Transverse colon (tissue), 4 donors: ENCODE measurements around the gene CDH11. TPM values are rescaled to one million over a fixed set of nuclear protein-coding genes. Genes with fewer than 3 reads are reported as not detected.

Experiments
- DNase-seq: peaks from one replicate; pipeline ENCODE4 v3.0.0-alpha.2; 2019
- H3K27ac ChIP-seq, 4 donors: fragments of 200-600 bp; sonication (generic); 2 replicates each; pipeline ENCODE4 v1.5.1; 2016 to 2018; ENCODE audit warnings: inconsistent platforms in 4 of 4
- H3K27me3 ChIP-seq: fragments of 200-600 bp; sonication (generic); 2 replicates; pipeline ENCODE4 v1.5.1; 2017; ENCODE audit warnings: inconsistent platforms
- H3K36me3 ChIP-seq, 4 donors: fragments of 200-600 bp; sonication (generic); 2 replicates each; pipeline ENCODE4 v1.5.1; 2017 to 2019; ENCODE audit warnings: inconsistent platforms in 4 of 4
- H3K4me1 ChIP-seq, 4 donors: fragments of 200-600 bp; sonication (generic); 2 replicates each; pipeline ENCODE4 v1.5.1; 2017 to 2020; ENCODE audit warnings: inconsistent platforms in 4 of 4
- H3K4me3 ChIP-seq, 4 donors: fragments of 200-600 bp; sonication (generic); 1 replicate in 1 of 4; 2 replicates in 3 of 4; pipeline versions ENCODE4 v1.5.1 to v1.6.1; 2017 to 2019; ENCODE audit warnings: inconsistent platforms in 4 of 4
- H3K9me3 ChIP-seq, 2 donors: fragments of 200-600 bp; sonication (generic); 2 replicates each; pipeline ENCODE4 v1.5.1; 2017 to 2019; ENCODE audit warnings: inconsistent platforms in 2 of 2
- EP300 ChIP-seq: sonication (generic); formaldehyde crosslinking; IDR thresholded peaks from one replicate; pipeline ENCODE4 v1.6.1; 2017; ENCODE audit warnings: antibody characterized with exemption, low read depth
- POLR2A ChIP-seq: fragments of 450-650 bp; IDR thresholded peaks from one replicate; pipeline ENCODE4 v1.6.1; 2016; ENCODE audit warnings: antibody characterized with exemption, mild to moderate bottlenecking, moderate library complexity
- POLR2AphosphoS5 ChIP-seq, 3 donors: sonication (generic); formaldehyde crosslinking; IDR thresholded peaks; one replicate each; pipeline ENCODE4 v1.6.1; 2016; ENCODE audit warnings: antibody characterized with exemption in 3 of 3
- WGBS, 2 donors: methylation state at CpG; one replicate each; pipeline ENCODE4 v1.1.5; 2018; ENCODE audit warnings: low coverage in 1 of 2; 5-methylcytosine and 5-hydroxymethylcytosine counted together
- in situ Hi-C, 4 donors: fragments of 200-750 bp; cut with MboI; loops; one replicate each; pipeline versions ENCODE4 v1.15.0 to v1.15.1; 2017; ENCODE audit warnings: low sequenced_read_pairs in 3 of 4, low pct_ligation_motif_present in 1 of 4, low pct_unique_long_range_greater_than_20kb in 1 of 4
- intact Hi-C: fragments of 100-400 bp; cut with DNase I; formaldehyde crosslinking; loops from one replicate; pipeline ENCODE4 v1.15.1; 2023; ENCODE audit warnings: low total_unique reads
- total RNA-seq, 4 donors: library from RNA; depleted of rRNA; stranded (reverse); fragments of >200 nt; gene quantifications; one replicate each; pipeline ENCODE4 v1.1.0, GENCODE V29; 2016
- TF ChIP-seq, protein P1 (sequence below), 5 experiments: fragments of 200-600 bp in 3 of 5; fragments of 450-650 bp in 2 of 5; sonication (generic) in 3 of 5; IDR thresholded peaks; 1 replicate in 2 of 5; 2 replicates in 3 of 5; pipeline ENCODE4 v1.5.1; 2016 to 2017; ENCODE audit warnings: antibody characterized with exemption in 5 of 5, inconsistent platforms in 3 of 5, mild to moderate bottlenecking in 2 of 5, moderate library complexity in 1 of 5

The CDH11 gene
- total RNA-seq, 4 donors from 2014 or later: 8.2 to 141 (median 9.2) TPM

DNA sequence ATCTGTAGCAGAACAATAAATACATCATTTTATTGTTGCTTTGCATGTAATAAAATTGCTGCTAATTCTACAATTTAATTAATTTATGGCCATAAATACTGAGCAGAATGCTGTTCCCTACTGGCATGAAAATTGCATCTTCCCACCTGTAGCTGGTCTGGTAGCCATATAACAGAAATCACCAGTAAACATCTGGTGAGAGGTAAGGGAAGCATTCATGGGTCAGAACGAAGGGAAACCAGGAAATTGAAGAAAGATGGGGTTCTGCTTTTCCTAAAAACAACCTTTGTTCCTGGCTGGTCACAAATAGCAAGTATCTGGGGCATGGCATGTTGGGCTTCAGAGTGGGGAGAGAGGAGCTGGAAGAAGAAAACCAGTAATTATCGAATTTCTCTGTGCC lies 128.4 kb downstream of the CDH11 start:
- Histone ChIP-seq H3K9me3 (no peaks in the 10 kb centered on the region), H3K4me3 (no peak overlapping the region), H3K27ac (no peak overlapping the region), H3K36me3 (no peaks in the 10 kb centered on the region), H3K27me3 (no peaks in the 10 kb centered on the region), H3K4me1 (peaks cover 0 to 3% (median 0%) of the 10 kb centered on the region in 4 donors)
- WGBS, 2 donors: 44 to 48% methylated on average over 2 of the region's 2 CpGs
- intact Hi-C loops: no loop called here
- no peak for DNase-seq
- in situ Hi-C loops: no loop called here
- TF ChIP-seq POLR2AphosphoS5 (IDR thresholded peaks at IDR 0.05) (no peak), EP300 (no peak), POLR2A (no peak)
- TF ChIP-seq, protein P1, sequence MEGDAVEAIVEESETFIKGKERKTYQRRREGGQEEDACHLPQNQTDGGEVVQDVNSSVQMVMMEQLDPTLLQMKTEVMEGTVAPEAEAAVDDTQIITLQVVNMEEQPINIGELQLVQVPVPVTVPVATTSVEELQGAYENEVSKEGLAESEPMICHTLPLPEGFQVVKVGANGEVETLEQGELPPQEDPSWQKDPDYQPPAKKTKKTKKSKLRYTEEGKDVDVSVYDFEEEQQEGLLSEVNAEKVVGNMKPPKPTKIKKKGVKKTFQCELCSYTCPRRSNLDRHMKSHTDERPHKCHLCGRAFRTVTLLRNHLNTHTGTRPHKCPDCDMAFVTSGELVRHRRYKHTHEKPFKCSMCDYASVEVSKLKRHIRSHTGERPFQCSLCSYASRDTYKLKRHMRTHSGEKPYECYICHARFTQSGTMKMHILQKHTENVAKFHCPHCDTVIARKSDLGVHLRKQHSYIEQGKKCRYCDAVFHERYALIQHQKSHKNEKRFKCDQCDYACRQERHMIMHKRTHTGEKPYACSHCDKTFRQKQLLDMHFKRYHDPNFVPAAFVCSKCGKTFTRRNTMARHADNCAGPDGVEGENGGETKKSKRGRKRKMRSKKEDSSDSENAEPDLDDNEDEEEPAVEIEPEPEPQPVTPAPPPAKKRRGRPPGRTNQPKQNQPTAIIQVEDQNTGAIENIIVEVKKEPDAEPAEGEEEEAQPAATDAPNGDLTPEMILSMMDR (IDR thresholded peaks at IDR 0.05): no peak

DNA sequence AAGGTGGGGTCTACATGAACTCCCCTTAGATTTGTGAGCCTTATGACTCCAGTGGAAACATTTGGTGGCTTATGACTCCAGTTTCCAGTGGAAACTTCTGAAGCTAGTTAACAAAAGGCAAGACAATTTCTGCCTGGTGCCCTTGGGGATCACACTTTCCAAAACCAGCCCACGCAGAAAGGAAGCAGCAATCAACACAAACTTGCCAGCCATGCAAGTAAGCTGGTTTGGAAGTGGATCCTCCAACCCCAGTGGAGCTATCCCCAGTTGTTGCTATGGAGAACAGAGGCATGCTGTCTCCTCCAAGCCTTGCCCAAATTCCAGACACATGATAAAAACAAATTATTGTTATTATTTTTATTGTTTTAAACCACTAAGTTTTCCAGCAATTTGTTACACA lies 130.9 kb downstream of the CDH11 start:
- no peak for DNase-seq
- in situ Hi-C loops (no loop called here), intact Hi-C loops (no loop called here)
- TF ChIP-seq, protein P1 (IDR thresholded peaks at IDR 0.05): no peak
- TF ChIP-seq POLR2AphosphoS5 (IDR thresholded peaks at IDR 0.05) (no peak), POLR2A (no peak), EP300 (no peak)
- Histone ChIP-seq H3K27ac (no peak overlapping the region), H3K9me3 (no peaks in the 10 kb centered on the region), H3K36me3 (no peaks in the 10 kb centered on the region), H3K27me3 (no peaks in the 10 kb centered on the region), H3K4me1 (no peaks in the 10 kb centered on the region), H3K4me3 (no peak overlapping the region)
- WGBS, 2 donors: 86% methylated on average over 1 of the region's 1 CpG; no CpG with 5 or more reads in 1 of the 2 donors

DNA sequence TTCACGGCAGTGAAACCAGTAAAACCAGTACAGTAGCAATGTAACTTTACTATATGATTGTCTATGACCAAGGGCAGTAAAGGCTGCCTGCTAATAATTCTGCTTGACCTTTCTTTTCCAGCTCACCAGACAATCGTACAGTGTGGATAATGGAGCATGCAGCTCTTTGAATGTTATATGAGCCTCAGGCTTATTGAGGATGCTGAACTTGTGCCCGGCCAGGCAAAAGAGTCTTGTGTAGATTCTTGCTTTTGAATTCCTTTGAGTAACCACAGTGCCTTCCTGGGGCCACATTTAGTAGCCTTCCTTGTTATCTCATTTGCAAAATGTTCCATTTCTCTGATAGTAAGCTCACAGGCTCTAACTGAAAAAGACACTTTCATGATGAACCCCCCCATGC lies 131.8 kb downstream of the CDH11 start:
- Histone ChIP-seq H3K27me3 (no peaks in the 10 kb centered on the region), H3K36me3 (no peaks in the 10 kb centered on the region), H3K27ac (no peak overlapping the region), H3K4me3 (no peak overlapping the region), H3K4me1 (no peaks in the 10 kb centered on the region), H3K9me3 (no peaks in the 10 kb centered on the region)
- intact Hi-C loops (no loop called here), in situ Hi-C loops (no loop called here)
- TF ChIP-seq, protein P1 (IDR thresholded peaks at IDR 0.05): no peak
- no peak for DNase-seq
- WGBS, 2 donors: 61 to 73% methylated on average over 2 to 3 of the region's 3 CpGs

DNA sequence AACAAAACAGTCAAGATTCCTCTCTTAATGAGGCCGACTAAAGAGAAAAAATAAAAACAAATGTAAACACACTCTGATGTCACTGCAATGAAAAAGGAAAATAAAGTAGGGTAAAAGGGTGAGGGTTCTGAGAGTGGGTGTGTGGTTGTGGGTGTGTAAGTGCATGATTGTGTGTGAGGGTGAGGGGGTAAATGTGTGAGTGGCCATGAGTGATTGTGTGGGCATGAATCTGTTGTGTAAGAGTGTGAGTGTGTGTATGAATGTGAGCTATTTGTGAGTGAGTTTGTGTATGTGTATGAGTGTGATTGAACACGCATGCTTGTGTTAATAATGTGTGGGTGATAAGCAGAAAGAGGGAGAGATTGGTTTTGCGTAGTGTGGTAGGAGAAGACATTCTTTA lies 132.8 kb downstream of the CDH11 start:
- no peaks in the 10 kb centered on the region for H3K9me3 ChIP-seq
- DNase-seq: no peak
- intact Hi-C loops: no loop called here
- TF ChIP-seq POLR2AphosphoS5 (IDR thresholded peaks at IDR 0.05) (no peak), POLR2A (no peak), EP300 (no peak)
- TF ChIP-seq, protein P1 (IDR thresholded peaks at IDR 0.05): no peak
- no peak overlapping the region for H3K4me3 ChIP-seq
- in situ Hi-C loops: no loop called here
- 67 to 69% methylated on average over 3 of the region's 3 CpGs for WGBS, 2 donors
- H3K27me3 ChIP-seq: no peaks in the 10 kb centered on the region
- H3K4me1 ChIP-seq: no peaks in the 10 kb centered on the region
- no peak overlapping the region for H3K27ac ChIP-seq
- no peaks in the 10 kb centered on the region for H3K36me3 ChIP-seq
